Suppressor macrophage (primary cell): ENCODE measurements around the gene OGA.

ENCODE experiments used
- DNase-seq, 4 experiments: peaks; one replicate each; pipeline ENCODE4 v3.0.0-alpha.2; 2020 to 2022

OGA gene

DNA sequence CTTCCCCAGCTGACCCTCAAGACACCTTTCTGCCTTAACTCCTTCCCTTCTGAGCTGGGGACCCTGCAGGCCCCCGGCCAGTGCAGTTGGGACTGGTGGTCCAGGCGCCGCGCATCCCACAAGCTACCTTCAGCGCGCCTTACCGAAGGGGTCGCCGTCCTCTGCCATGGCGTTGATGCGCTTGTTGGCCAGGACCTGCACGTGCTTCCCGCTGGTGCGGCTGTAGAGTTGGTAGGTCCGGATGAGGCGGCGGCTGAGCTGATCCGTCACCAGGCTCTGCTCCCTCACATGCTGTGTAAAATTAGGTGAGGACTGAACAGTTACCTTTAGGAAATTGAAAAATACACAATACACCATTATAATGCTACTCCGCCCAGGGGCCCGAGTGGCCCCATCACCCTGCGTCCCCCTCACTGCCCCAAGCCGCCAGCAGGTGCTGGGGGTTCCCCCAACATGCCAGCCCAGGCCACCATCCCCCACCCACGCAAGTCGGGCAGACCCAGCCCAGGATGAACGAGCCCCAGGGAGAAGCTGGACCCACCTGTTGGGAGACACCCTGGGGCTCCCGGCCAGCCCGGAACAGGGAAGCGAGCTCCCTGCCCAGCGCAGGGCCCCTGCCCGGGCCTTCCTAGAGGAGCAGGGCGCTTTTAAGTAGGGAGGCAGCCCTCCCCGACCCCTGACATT, 43.5 kb downstream of the OGA start:
- DNase-seq, result peak in 1 of 4 experiments; percentile 19

DNA sequence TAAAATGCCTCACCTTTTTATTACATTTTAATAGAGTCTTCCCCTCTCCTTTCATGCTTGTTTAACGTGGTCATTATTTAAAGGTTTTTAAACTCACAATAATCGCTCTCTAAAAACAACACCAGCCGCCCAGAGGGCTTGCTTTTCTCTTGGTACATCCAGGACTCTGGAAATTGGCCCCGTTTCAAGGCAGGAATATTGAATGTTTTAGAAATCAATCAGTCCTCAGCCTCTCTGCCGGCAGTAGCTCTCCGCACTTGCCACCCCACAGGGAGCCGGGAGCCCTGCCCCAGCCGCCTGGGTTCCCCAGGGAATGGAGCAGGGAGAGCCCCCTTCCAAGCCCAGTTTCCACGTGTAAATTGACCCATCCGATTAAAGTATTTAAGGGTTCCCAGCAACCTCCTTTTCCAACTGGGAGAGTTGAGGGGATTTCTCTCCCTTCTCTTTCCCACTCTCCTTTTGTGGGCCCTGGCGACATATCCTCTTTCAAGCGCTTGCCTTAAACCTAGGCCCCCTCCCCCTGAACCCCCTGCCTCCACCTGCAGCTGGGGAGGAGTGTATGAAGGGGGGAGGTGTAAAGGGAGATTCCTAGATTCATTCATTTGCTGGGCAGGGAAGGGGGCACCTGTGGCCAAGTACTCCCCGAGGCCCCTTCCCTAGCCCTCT, 44.2 kb downstream of the OGA start:
- DNase-seq, result no peak

GRCh38 chr10:101772895-101773761, 45.1 kb downstream of the OGA start:
- no peak for DNase-seq

GRCh38 chr10:101772017-101772894, 46.0 kb downstream of the OGA start:
- no peak for DNase-seq

DNA sequence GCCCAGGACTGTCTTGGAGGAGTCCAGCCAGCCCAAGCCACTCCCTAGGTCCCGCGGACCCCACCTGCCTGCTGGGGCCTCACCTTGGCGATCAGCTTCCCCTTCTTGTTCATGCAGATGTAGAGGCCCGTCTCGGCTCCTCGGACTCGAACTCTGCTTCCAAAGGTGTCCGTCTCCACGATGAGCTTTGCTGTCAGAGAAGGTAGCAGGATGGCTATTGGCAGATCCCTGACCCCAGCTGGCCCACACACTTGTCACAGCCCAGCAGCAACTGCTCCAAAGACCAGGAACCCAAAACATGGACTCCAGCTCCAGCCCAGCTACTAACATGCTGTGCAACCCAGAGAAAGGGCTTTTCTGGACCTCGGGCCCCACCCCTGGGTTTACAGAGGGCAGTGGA, 46.9 kb downstream of the OGA start:
- no peak for DNase-seq

- no peak for DNase-seq
These were observed 47.7 kb downstream of the OGA start for GRCh38 chr10:101770331-101771215.

DNA sequence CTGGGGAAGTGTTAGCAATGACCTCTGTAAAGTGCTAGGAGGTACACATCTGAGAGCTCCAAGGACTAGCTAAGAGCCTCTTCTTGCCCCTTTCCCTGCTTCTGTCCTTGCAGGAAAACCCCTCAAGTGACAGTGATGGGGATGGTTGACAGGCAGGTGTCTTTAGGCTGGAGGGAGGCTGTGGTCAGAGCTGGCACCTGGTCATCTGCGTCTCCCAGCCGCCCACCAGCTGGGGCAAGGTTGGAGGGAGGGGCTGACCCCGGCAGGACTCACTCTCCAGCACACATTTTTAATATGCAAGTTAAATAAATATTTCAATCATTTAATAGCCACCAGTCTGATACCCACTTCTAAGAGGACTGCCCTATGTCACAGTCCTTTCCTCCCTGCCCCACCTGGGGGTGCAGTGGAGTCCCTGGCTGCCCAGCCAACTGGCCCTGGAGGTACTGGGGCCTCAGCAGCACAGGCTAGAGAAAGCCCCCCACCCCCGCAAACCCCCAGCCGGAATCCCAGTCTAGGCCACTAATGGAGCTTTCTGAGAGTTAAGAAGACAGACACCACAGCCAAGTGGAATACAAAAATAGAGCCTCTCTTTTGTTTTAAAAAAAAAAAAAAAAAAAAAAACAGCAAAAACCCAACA, 48.6 kb downstream of the OGA start:
- no peak for DNase-seq

GRCh38 chr10:101768791-101769170, 49.5 kb downstream of the OGA start:
- DNase-seq, result no peak

GRCh38 chr10:101767966-101768790, 50.1 kb downstream of the OGA start:
- DNase-seq, result no peak

- no peak for DNase-seq
These were observed 50.7 kb downstream of the OGA start for GRCh38 chr10:101767600-101767945.

DNA sequence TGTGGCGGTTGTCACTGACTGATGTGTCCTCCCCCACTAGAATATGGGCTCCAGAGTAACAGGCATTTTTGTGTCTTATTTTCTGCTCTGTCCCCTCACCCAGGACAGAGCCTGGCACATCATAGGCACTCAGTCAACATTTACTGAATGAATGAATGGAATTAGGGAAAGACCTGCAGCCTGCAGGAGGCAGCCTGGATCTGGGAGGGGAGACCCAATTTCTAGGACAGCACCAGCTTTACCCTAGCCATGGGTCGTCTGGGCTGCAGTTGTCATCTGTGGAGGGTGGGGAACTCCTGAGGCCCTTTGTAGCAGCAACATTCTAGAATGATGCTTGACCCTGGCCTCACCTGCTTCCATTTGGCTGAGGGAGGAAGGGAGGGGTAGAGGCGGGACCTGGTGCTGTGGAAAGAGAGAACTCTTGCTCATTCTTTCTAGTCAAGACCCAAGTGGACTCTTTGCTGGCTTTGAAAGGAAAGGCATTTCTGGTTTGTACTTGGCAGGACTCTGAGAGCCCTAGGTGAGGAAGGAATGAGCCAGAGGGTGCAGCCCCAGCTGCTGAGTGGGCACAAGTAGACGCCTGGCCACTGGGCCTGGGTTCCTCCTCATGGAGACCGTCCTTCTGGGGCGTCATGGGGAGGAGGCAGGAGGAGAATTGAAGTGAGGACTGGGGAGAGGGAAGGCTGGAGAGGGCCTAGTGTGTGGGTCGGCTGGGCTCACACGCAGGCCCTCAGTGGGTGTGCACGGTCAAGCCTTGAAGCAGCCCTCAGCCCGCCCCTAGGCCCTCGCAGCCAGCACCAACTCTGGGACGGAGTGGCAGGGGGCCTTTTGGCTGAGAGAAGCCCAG, 51.3 kb downstream of the OGA start:
- no peak for DNase-seq

DNA sequence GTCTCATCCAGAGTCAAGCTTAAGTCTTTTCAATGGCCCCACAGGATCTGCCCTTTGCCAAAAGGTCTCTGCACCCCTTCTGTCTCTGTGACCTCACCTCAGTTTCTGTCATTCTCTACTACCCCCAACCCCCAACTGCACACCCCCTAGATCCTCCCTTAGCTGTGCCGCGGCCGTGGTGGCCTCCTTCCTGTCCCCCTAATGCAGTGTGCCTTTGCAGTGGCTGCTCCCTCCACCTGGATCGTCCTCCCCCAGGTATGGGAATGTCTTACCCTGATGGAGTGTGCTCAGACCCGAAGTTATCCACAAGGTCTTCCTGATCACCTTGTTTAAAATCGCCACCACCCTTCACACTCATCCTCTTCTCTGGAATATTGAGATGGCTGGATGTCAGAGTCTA, 51.9 kb downstream of the OGA start:
- no peak for DNase-seq

DNA sequence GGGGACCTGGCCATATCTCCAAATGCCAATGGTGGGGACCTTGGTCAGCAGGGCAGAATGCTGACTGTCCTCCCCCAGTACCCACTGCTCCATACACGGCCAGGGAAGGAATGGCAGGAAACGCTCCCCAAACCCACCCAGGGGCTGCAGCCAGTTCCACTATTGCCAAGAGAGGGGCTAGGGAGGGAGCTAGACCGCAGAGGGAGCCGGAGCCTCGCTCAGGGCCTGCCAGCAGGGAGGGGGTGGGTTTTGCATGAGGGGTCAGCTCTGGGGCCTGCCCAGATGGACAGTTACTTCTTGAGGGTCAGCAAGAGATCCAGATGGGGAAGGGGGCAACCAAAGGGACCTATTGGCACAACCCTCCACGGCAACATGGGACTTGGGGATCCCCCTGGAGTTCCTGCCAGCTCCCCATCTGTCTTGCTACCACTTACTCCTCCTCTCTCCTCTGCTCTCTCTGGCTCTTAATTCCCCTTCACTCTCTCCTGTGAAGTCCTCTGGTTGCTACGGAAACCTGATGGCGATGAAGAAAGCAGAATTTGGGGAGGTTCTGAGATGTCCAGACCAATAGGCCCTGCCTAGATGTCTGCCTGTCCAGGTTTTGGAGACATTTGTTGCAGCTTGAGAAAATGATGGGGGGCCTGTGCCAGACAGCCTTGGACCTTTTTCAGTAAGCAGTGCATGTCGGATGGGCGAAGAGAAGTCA, 55.0 kb downstream of the OGA start:
- DNase-seq, result no peak

DNA sequence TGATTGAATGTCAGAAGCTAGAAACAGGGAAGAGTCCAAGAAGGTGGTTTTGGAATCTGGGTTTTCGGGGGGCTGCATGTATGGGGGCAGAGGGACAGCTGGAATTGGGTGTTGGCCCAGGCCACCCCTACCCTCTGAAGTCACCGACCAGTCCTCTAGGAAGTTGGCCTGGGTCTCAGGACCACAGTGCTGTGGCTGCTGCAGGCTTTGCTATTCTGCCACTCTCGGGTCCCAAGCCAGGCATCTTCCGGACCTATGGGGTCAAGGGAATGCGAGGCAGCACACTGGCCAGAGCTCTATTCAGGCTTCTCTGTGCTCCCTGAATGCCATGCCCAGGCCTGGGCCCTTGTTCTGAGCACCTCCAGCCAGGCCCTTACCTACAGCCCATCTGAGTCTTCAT, 55.5 kb downstream of the OGA start:
- DNase-seq, result no peak

GRCh38 chr10:101761226-101761625, 57.0 kb downstream of the OGA start:
- DNase-seq, result no peak

- no peak for DNase-seq
These were observed 57.7 kb downstream of the OGA start for GRCh38 chr10:101760510-101760909.

DNA sequence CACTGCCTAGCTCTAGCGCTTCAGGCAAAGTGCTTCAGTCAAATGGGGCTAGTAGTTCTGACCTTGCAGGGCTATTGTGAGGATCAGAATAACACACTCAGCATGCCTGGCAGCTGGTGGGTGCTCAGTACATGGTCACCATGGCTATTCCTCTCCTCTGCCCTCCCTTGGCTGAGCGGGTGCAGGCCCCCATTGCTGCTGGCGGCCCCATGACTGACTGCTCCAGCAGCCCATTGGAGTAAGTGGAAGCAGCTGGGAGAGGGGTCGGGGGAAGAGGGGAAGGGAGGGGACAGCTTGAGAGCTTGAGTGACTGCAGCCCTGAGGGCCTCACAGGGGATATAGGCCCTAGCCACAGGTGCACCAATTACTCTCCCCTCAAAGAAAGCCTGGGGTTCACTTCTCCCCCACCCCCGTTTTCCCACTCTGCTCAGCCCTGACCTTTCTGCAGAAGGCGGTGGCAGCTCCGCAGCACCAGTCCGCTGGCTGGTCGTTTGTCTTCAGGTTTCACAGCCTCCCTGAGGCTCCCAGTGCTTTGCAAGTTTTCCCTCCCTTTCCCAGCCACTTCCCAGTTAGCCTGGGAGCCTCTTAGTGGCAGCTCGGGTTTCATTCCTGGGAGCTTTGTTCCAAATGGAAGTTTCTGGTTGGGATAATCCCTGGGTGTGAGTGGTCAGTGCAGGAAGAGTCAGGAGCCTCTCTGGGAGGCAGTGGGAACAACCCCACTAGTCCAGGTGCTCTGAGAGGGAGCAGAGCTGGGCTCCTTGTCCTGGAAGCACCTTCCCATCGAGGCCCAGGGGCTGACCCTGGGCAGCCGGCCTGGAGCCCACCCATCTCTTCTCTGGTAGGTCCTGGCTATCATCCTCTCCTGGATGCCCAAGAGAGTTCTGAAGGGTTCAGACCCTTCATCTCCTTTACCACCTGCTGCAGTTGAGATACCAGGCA, 58.7 kb downstream of the OGA start:
- no peak for DNase-seq
